ENCODE results near the gene RSRC1.

The RSRC1 gene

DNA sequence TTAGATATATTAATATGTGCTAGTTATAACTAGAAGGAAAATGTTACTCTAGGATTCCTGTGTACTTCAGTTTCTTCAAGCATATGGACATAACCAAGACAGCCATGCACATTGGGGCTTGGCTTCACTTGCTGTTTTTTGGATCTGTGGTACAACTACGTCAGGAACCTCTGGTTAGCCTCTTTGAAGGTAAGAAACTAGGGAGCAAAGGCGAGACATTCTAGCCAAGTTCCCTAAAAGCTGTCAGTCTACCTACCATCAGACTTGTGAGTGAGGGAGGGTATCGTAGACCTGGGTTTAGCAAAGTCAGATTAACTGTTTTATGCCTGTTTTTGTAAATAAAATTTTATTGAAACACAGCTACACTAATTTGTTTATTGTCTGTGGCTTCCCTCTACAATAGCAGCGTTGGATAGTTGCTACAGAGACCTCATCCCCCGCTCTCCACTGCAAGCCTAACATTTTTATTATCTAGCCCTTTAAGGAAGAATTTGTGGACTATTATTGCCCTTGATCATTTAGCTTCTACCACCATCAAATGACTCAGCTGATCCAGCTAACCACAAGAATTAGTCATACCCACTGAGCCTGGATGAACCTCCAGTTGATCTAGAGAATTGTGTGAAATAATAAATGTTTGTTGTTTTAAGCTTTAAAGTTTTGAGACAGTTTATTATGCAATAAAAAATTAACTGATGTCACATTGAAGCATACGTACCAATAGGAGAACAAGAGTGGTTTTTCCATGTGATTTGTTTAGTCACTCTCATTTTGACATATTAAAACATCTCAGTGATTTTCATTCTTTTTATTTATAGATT lies 58.1 kb downstream of the RSRC1 start:
- Histone ChIP-seq H3K79me2 (ENCODE audit: control insufficient read depth, insufficient read depth, low read length, unreplicated experiment) (peaks cover 17% of the 10 kb centered on the region), H3K36me3 (ENCODE audit: insufficient read depth, low read length) (no peaks in the 10 kb centered on the region; the same call in 1 of the 2 replicates), H3K4me3 (ENCODE audit: low read depth, low read length) (no peak overlapping the region), H2AFZ (ENCODE audit: low read length, unreplicated experiment) (no peak overlapping the region), H3K27me3 (ENCODE audit: insufficient read depth, low read length) (no peaks in the 10 kb centered on the region), H3K4me1 (ENCODE audit: control insufficient read depth, insufficient read depth, low read length, unreplicated experiment) (peaks cover 43% of the 10 kb centered on the region), H3K27ac (ENCODE audit: low read depth, low read length) (peak overlapping the region; percentile 87)

DNA sequence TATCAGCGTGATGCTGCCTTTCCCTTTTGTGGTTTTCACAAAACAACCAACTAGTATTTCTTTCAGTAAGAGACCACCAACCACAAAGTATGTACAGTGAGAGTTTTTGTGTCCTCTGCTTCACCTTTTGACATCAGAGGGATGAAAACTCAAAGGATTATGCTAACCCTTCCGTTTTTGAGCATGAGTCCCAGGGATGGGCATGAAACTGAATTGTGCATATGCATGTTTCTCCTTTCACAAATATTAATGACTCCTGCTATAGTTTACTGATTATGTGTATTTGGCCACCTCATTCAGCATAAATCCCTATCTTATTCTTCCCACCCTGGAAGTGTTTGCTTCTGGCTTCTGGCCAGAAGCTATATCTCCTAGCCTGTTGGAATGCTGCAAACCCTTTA lies 59.2 kb downstream of the RSRC1 start:
- Histone ChIP-seq H3K79me2 (ENCODE audit: control insufficient read depth, insufficient read depth, low read length, unreplicated experiment) (peaks cover 17% of the 10 kb centered on the region), H3K27me3 (ENCODE audit: insufficient read depth, low read length) (no peaks in the 10 kb centered on the region), H3K36me3 (ENCODE audit: insufficient read depth, low read length) (no peaks in the 10 kb centered on the region; the same call in 1 of the 2 replicates), H3K4me1 (ENCODE audit: control insufficient read depth, insufficient read depth, low read length, unreplicated experiment) (peaks cover 43% of the 10 kb centered on the region), H2AFZ (ENCODE audit: low read length, unreplicated experiment) (no peak overlapping the region), H3K27ac (ENCODE audit: low read depth, low read length) (peak overlapping the region; percentile 87), H3K4me3 (ENCODE audit: low read depth, low read length) (peak overlapping the region; percentile 22; the same call in 1 of the 2 replicates)

DNA sequence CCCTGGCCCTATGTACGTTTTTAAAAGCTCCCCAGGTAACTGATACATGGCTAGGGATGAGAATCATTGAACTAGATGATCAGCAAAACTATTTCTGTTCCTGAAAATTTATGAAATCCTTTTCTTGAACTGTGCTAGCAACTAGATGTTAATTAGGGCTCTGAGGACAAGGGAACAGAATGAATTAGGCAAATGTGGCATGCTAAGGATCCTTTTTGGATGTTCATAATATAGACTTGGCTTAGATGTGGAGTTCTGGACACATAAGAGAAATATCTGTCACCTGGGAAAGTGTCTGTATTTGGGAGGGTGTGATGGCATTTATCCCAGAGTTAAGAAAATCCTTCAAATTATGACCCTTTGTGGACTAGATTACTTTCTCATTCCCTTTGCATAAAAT lies 71.2 kb downstream of the RSRC1 start:
- H3K4me1 ChIP-seq (ENCODE audit: control insufficient read depth, insufficient read depth, low read length, unreplicated experiment): no peaks in the 10 kb centered on the region
- no peak overlapping the region for H3K27ac ChIP-seq (ENCODE audit: low read depth, low read length)
- H3K36me3 ChIP-seq (ENCODE audit: insufficient read depth, low read length): no peaks in the 10 kb centered on the region
- no peaks in the 10 kb centered on the region for H3K27me3 ChIP-seq (ENCODE audit: insufficient read depth, low read length)
- peaks cover 5% of the 10 kb centered on the region for H3K79me2 ChIP-seq (ENCODE audit: control insufficient read depth, insufficient read depth, low read length, unreplicated experiment)
- no peak overlapping the region for H2AFZ ChIP-seq (ENCODE audit: low read length, unreplicated experiment)
- H3K4me3 ChIP-seq (ENCODE audit: low read depth, low read length): no peak overlapping the region

DNA sequence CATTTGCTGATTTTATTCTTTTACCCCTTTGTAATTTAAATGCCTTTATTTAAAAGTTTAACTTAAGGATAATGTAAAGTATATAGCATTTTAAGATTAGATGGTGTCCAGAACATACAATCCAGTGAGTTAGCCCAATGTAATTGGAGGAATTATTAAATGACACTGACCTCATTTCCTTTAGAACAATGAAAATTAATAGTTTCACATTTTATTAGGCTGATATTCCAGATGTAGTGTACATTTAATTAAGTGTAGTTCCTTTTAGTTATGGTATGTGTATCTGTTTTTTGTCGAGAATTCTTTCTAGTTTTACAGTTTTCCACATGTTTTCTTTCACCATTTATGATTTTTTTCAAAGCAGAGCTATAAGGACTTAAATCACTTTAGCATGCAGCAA lies 75.8 kb downstream of the RSRC1 start:
- no peak overlapping the region for H3K27ac ChIP-seq (ENCODE audit: low read depth, low read length)
- H3K79me2 ChIP-seq (ENCODE audit: control insufficient read depth, insufficient read depth, low read length, unreplicated experiment): peaks cover 6% of the 10 kb centered on the region
- H3K36me3 ChIP-seq (ENCODE audit: insufficient read depth, low read length): no peaks in the 10 kb centered on the region
- no peaks in the 10 kb centered on the region for H3K4me1 ChIP-seq (ENCODE audit: control insufficient read depth, insufficient read depth, low read length, unreplicated experiment)
- H2AFZ ChIP-seq (ENCODE audit: low read length, unreplicated experiment): no peak overlapping the region
- H3K4me3 ChIP-seq (ENCODE audit: low read depth, low read length): no peak overlapping the region
- no peaks in the 10 kb centered on the region for H3K27me3 ChIP-seq (ENCODE audit: insufficient read depth, low read length)

DNA sequence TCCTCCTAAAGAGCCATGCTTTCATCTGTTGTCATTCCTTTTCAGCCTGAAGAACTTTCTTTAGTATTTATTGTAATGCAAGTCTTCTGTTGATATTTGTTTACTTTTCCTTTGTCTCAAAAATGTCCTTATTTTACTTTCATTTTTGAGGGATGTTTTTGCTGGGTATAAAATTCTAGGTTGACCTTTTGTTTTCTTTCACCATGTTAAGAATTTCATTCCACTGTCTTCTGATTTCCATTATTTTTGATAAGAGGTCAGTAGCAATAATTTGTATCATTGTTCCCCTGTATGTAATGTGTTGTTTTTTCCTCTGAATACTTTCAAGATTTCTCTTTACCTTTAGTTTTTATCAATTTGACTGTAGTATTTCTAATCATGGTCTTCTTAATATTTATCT lies 91.1 kb downstream of the RSRC1 start:
- Histone ChIP-seq H3K27ac (ENCODE audit: low read depth, low read length) (no peak overlapping the region), H3K79me2 (ENCODE audit: control insufficient read depth, insufficient read depth, low read length, unreplicated experiment) (peaks cover 4% of the 10 kb centered on the region), H3K36me3 (ENCODE audit: insufficient read depth, low read length) (peaks cover 25% of the 10 kb centered on the region), H2AFZ (ENCODE audit: low read length, unreplicated experiment) (no peak overlapping the region), H3K4me1 (ENCODE audit: control insufficient read depth, insufficient read depth, low read length, unreplicated experiment) (no peaks in the 10 kb centered on the region), H3K4me3 (ENCODE audit: low read depth, low read length) (no peak overlapping the region), H3K27me3 (ENCODE audit: insufficient read depth, low read length) (no peaks in the 10 kb centered on the region)

DNA sequence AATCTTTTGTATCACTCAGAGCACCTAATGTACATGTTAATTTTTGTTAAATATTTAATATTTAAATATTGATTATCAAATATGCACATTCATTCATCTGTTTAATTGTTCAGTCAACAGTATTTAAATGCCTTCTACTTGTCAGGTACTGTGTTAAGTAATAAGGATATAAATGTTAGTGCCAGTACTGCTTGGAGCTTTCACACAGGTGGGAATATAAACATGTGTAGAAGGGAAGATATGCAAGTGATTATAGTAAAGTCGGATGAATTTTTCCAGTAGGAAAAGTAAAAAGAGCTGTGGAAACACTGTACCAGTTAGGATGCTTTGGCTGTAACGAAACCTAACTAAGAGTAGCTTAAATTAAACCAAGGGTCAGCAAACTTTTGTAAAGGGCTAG lies 95.4 kb downstream of the RSRC1 start:
- H3K79me2 ChIP-seq (ENCODE audit: control insufficient read depth, insufficient read depth, low read length, unreplicated experiment): no peaks in the 10 kb centered on the region
- H3K27ac ChIP-seq (ENCODE audit: low read depth, low read length): no peak overlapping the region
- H3K4me1 ChIP-seq (ENCODE audit: control insufficient read depth, insufficient read depth, low read length, unreplicated experiment): no peaks in the 10 kb centered on the region
- no peak overlapping the region for H3K4me3 ChIP-seq (ENCODE audit: low read depth, low read length)
- peaks cover 22% of the 10 kb centered on the region for H3K36me3 ChIP-seq (ENCODE audit: insufficient read depth, low read length)
- no peaks in the 10 kb centered on the region for H3K27me3 ChIP-seq (ENCODE audit: insufficient read depth, low read length)
- no peak overlapping the region for H2AFZ ChIP-seq (ENCODE audit: low read length, unreplicated experiment)

DNA sequence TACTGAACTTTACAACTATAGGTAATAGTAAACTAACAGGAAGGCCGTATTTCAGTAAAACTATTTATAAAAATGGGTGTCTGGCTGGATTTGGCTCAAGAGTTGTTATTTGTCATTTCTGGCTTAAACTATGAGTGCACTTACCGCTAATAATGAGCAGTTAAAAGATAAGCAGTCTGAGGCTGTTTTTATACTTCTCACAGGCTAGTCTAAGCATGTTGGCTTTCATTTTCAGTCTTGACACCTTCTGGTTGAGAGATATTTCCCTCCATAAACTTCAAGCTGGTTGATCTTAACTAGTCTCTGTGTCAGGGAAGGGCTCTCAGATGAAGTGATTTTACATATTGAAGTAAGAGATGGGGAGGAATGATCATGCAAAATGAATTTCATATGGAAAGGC lies 96.1 kb downstream of the RSRC1 start:
- Histone ChIP-seq H3K79me2 (ENCODE audit: control insufficient read depth, insufficient read depth, low read length, unreplicated experiment) (no peaks in the 10 kb centered on the region), H2AFZ (ENCODE audit: low read length, unreplicated experiment) (no peak overlapping the region), H3K4me3 (ENCODE audit: low read depth, low read length) (no peak overlapping the region), H3K4me1 (ENCODE audit: control insufficient read depth, insufficient read depth, low read length, unreplicated experiment) (no peaks in the 10 kb centered on the region), H3K27ac (ENCODE audit: low read depth, low read length) (no peak overlapping the region), H3K27me3 (ENCODE audit: insufficient read depth, low read length) (no peaks in the 10 kb centered on the region), H3K36me3 (ENCODE audit: insufficient read depth, low read length) (peaks cover 16% of the 10 kb centered on the region)

DNA sequence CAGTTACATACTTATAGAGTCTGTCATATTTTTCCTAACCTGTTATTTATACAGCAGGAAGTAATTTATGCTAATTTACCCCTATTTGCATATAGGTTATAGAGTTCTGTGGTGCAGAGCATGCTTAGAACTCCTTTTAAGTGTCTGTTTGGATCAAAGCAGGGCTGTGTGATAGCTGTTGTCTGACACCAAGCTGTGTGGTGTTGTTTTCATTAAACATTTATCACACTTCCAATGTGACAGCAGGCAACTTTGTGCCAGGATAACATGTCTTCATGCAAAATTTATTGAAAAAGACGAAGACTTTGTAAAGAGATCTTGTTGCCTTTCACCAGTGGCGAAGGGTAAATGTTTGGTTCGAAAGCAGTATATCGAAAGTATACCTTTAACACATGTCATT lies 100.2 kb downstream of the RSRC1 start:
- Histone ChIP-seq H3K4me3 (ENCODE audit: low read depth, low read length) (no peak overlapping the region), H2AFZ (ENCODE audit: low read length, unreplicated experiment) (no peak overlapping the region), H3K27ac (ENCODE audit: low read depth, low read length) (no peak overlapping the region), H3K4me1 (ENCODE audit: control insufficient read depth, insufficient read depth, low read length, unreplicated experiment) (no peaks in the 10 kb centered on the region), H3K36me3 (ENCODE audit: insufficient read depth, low read length) (peaks cover under 1% of the 10 kb centered on the region), H3K27me3 (ENCODE audit: insufficient read depth, low read length) (no peaks in the 10 kb centered on the region), H3K79me2 (ENCODE audit: control insufficient read depth, insufficient read depth, low read length, unreplicated experiment) (peaks cover 3% of the 10 kb centered on the region)

DNA sequence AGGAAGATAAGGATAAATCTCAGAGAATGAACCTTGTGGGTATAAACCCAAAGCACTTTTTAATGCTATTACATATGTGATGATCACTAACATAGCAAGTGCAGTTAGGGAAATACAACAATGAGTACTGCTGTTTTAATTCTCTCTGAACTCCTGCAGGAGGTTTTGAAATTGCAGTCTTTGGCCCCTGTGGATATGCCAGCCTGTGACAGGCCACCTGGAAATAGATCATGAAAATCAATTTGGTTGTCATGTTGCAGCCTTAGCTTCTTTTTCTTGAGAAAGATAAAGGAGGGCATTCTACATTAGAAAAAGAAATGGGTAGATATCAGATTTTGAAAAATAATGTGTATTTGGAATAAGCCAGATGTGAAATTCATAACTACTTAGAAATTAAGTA lies 103.6 kb downstream of the RSRC1 start:
- H3K4me3 ChIP-seq (ENCODE audit: low read depth, low read length): no peak overlapping the region
- H3K27me3 ChIP-seq (ENCODE audit: insufficient read depth, low read length): no peaks in the 10 kb centered on the region
- H3K4me1 ChIP-seq (ENCODE audit: control insufficient read depth, insufficient read depth, low read length, unreplicated experiment): no peaks in the 10 kb centered on the region
- H3K27ac ChIP-seq (ENCODE audit: low read depth, low read length): no peak overlapping the region
- H3K79me2 ChIP-seq (ENCODE audit: control insufficient read depth, insufficient read depth, low read length, unreplicated experiment): peaks cover 9% of the 10 kb centered on the region
- no peak overlapping the region for H2AFZ ChIP-seq (ENCODE audit: low read length, unreplicated experiment)
- 0 out of 2 replicates have a peak, but pooled peaks cover under 1% of the 10 kb centered on the region for H3K36me3 ChIP-seq (ENCODE audit: insufficient read depth, low read length)

DNA sequence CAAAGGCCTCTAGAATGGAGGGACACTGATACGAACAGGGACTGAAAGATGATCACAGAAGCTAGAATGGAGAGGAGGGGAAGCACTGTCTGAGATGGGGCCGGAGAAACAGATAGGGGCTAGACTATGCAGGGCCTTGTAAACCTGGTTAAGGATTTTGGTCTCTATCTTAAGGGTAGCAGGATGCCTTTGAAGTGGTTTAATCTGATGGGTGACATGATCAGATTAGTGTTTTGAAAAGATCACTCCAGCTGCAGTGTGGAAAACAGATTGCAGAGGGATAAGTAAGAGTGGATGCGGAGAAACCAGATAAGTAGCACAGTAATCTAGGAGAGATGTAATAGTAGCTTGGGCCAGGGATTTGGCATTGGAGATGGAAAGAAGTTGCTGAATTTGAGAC lies 108.1 kb downstream of the RSRC1 start:
- 0 out of 2 replicates have a peak, but pooled peaks cover 7% of the 10 kb centered on the region for H3K36me3 ChIP-seq (ENCODE audit: insufficient read depth, low read length)
- H3K4me3 ChIP-seq (ENCODE audit: low read depth, low read length): no peak overlapping the region
- H3K79me2 ChIP-seq (ENCODE audit: control insufficient read depth, insufficient read depth, low read length, unreplicated experiment): peaks cover 13% of the 10 kb centered on the region
- no peak overlapping the region for H2AFZ ChIP-seq (ENCODE audit: low read length, unreplicated experiment)
- H3K27ac ChIP-seq (ENCODE audit: low read depth, low read length): no peak overlapping the region
- H3K4me1 ChIP-seq (ENCODE audit: control insufficient read depth, insufficient read depth, low read length, unreplicated experiment): no peaks in the 10 kb centered on the region
- H3K27me3 ChIP-seq (ENCODE audit: insufficient read depth, low read length): no peaks in the 10 kb centered on the region

DNA sequence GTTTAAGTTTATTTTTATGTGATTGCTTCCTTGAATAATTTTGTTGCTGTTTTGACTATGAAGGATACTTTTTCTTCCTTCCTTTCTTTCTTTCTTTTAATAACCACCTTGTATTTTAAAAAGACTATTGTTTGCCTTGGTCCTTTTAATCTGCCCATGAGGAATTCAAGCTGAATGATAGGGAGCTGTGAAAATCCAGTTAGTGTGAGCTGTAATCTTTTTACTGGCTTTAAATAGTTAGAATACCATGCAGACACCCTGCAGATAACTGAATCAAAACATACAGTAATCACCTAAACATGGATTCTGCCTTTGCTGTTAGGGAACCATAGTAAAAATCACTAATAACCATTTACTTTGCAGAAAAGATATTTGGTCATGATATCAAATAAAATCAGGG lies 110.7 kb downstream of the RSRC1 start:
- H3K4me3 ChIP-seq (ENCODE audit: low read depth, low read length): no peak overlapping the region
- peaks cover 10% of the 10 kb centered on the region; the same call in 1 of the 2 replicates for H3K36me3 ChIP-seq (ENCODE audit: insufficient read depth, low read length)
- H3K4me1 ChIP-seq (ENCODE audit: control insufficient read depth, insufficient read depth, low read length, unreplicated experiment): no peaks in the 10 kb centered on the region
- H3K27me3 ChIP-seq (ENCODE audit: insufficient read depth, low read length): no peaks in the 10 kb centered on the region
- peaks cover 9% of the 10 kb centered on the region for H3K79me2 ChIP-seq (ENCODE audit: control insufficient read depth, insufficient read depth, low read length, unreplicated experiment)
- no peak overlapping the region for H3K27ac ChIP-seq (ENCODE audit: low read depth, low read length)
- H2AFZ ChIP-seq (ENCODE audit: low read length, unreplicated experiment): no peak overlapping the region
